Retinal pigment epithelial cell (primary cell): ENCODE data around the gene TULP4.
"Not testable (repeated sequence)": the region's sequence is repeated elsewhere in the genome, so short reads cannot be mapped to it uniquely, and the experiment has no call there.

Experiments
- DNase-seq: peaks from one replicate; pipeline ENCODE4 v3.0.0-alpha.2; 2010; ENCODE audit warnings: low read depth
- H3K4me3 ChIP-seq: 2 replicates; pipeline ENCODE4 v1.5.1; 2011; ENCODE audit warnings: mild to moderate bottlenecking, low read length, control low read depth, moderate library complexity
- CTCF ChIP-seq: conservative IDR thresholded peaks from 2 replicates; pipeline ENCODE4 v1.5.1; 2011; ENCODE audit warnings: low read depth, low read length, control low read depth, inconsistent platforms

Gene TULP4

DNA sequence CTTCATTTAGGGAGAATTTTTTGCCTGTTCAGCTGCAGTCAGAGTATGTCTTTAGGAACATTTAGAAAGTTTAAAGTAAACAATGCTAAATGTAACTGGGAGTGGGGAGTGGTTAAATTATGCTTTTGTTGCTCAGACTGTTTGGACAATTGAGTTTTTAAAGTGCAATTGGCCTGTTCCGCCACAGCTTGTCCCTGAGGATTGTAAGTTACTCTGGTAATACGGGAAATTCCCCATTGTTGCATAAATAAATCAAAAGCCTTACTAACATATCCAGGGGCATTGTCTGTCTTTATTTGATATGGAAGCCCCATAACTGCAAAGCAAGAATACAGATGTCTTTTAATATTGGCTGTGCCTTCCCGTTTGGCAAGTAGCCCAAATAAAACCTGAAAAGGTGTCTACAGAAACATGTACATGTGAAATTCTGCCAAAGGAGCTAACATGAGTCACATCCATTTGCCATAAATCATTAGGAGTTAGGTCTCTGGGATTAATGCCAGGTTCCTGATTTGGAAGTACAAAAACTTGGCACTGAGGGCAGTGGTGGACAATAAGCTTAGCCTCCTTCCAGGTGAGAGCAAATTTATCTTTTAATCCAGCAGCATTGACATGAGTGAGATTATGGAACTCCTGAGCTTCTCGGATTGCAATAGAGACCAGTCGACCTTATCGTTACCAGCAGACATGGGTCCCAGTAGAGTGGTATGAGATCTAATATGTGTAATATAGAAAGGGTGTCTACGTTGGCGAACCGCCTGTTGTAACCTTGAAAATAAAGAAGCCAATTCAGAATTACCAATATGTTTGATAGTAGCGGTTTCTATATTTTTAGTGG is 11.7 kb upstream of the TULP4 start:
- DNase-seq, result peak; percentile 62
- H3K4me3 ChIP-seq, result not testable (repeated sequence)

DNA sequence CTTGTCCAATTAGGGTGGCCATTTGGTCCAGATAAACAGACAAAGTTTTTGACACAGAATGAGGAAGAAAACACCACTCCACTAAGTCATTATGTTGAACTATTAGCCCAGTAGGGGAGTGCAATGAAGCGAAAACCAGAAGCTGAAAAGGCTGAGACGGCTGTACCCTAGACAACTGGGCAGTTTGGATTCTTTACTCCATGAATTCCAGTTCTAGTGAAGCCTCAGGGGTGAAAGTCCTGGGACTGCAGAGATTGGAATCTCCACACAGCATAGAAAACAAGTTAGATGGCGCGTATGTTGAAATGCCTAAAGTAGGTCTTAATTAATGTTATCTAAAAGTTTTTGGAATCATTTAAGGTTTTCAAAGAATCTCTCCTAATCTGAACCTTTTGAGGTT is 10.7 kb upstream of the TULP4 start:
- not testable (repeated sequence) for DNase-seq, H3K4me3 ChIP-seq

GRCh38 chr6:158302195-158302796 is 10.0 kb upstream of the TULP4 start:
- not testable (repeated sequence) for H3K4me3 ChIP-seq, DNase-seq

- no peak for TF ChIP-seq CTCF
Observed at GRCh38 chr6:158303210-158303731, 9.0 kb upstream of the TULP4 start.

DNA sequence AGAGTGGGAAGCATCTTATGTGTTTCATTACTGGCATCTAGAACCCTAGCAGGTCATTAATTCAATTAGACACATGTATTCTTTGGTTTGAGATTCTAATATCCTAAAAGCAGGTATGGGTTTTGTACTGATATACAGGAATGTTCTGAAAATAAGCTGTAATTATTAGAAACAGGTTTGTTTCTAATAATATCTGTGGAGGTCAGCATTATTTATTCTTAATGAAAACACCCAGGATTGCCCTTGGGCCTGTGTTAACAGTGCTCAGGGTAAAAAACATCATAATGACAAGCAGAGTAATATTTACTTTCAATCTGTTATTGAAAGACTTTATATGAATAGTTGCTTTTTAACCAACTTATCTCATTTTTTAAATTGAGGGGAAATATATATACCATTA is 8.0 kb upstream of the TULP4 start:
- no peak for TF ChIP-seq CTCF
- no peak for DNase-seq
- no peak overlapping the region for H3K4me3 ChIP-seq

More at GRCh38 chr6:158303210-158303731, 9.0 kb upstream of the TULP4 start:
- DNase-seq, result no peak
- H3K4me3 ChIP-seq, result no peak overlapping the region

DNA sequence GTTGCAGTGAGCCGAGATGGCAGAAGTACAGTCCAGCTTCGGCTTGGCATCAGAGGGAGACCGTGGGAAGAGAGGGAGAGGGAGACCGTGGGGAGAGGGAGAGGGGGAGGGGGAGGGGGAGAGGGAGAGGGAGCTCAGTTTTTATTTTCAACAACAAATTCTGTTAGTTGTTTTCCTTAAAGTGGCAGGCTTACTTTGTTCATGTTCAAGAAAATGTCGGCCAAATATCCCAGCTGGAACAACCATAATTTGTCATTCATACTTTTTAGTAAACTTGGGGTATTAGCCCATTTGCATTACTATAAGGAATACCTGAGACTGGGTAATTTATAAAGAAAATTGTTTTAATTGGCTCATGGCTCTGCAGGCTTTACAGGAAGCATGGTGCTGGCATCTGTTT is 2.5 kb upstream of the TULP4 start:
- no peak for TF ChIP-seq CTCF
- H3K4me3 ChIP-seq, result no peak overlapping the region
- no peak for DNase-seq

- DNase-seq, result no peak
- no peak overlapping the region for H3K4me3 ChIP-seq
- no peak for TF ChIP-seq CTCF
Observed at GRCh38 chr6:158311193-158311592, 1.1 kb upstream of the TULP4 start.

- TF ChIP-seq CTCF, result no peak
- no peak for DNase-seq
- no peak overlapping the region for H3K4me3 ChIP-seq
Observed at GRCh38 chr6:158311626-158312025, 639 bp upstream of the TULP4 start.
